ENCODE results near the gene ART5.
"Not testable (repeated sequence)": the region's sequence is repeated elsewhere in the genome, so short reads cannot be mapped to it uniquely, and the experiment has no call there.

ART5 gene

GRCh38 chr11:3645552-3645951 lies 3.8 kb upstream of the ART5 start:
- TF ChIP-seq CTCF (IDR thresholded peaks at IDR 0.05; ENCODE audit: low read depth, low read length) (no peak), POLR2A (IDR thresholded peaks at IDR 0.05; ENCODE audit: extremely low read depth, insufficient read length) (no peak)
- DNase-seq (ENCODE audit: low read depth): no peak
- no peak overlapping the region for H3K4me3 ChIP-seq (ENCODE audit: low read depth, low read length)

- peak; percentile 21 for DNase-seq (ENCODE audit: low read depth)
- TF ChIP-seq MYC (IDR thresholded peaks at IDR 0.05; ENCODE audit: low read depth, low read length): no peak
- H3K4me3 ChIP-seq (ENCODE audit: low read depth, low read length): no peak within 1 kb of the TSS
These were observed 3.0 kb upstream of the ART5 start, which contains the start of gene ART1 for GRCh38 chr11:3644817-3645235. ART1 (plus strand) TSS chr11:3645128; CDS start chr11:3659214, 14,086 bp downstream.

- H3K4me3 ChIP-seq (ENCODE audit: low read depth, low read length): not testable (repeated sequence)
These were observed 1.3 kb upstream of the ART5 start for GRCh38 chr11:3643102-3643546.

GRCh38 chr11:3642071-3642951 lies 519 bp upstream of the ART5 start:
- H3K4me3 ChIP-seq (ENCODE audit: low read depth, low read length): no peak overlapping the region
- peak; percentile 65 for DNase-seq (ENCODE audit: low read depth)
- TF ChIP-seq CTCF (IDR thresholded peaks at IDR 0.05; ENCODE audit: low read depth, low read length) (no peak), MAX (IDR thresholded peaks at IDR 0.05; ENCODE audit: low read depth, low read length) (no peak), POLR2A (IDR thresholded peaks at IDR 0.05; ENCODE audit: extremely low read depth, insufficient read length) (no peak), MYC (IDR thresholded peaks at IDR 0.05; ENCODE audit: low read depth, low read length) (no peak)

More at GRCh38 chr11:3643102-3643546, 1.3 kb upstream of the ART5 start:
- DNase-seq (ENCODE audit: low read depth): not testable (repeated sequence)

- TF ChIP-seq MAX (IDR thresholded peaks at IDR 0.05; ENCODE audit: low read depth, low read length): no peak
- no peak for TF ChIP-seq MYC (IDR thresholded peaks at IDR 0.05; ENCODE audit: low read depth, low read length)
- no peak for TF ChIP-seq CTCF (IDR thresholded peaks at IDR 0.05; ENCODE audit: low read depth, low read length)
- no peak for TF ChIP-seq POLR2A (IDR thresholded peaks at IDR 0.05; ENCODE audit: extremely low read depth, insufficient read length)
- DNase-seq (ENCODE audit: low read depth): no peak
- no peak overlapping the region for H3K4me3 ChIP-seq (ENCODE audit: low read depth, low read length)
These were observed 601 bp downstream of the ART5 start for GRCh38 chr11:3641191-3641590.

GRCh38 chr11:3639841-3640240 lies 2.0 kb downstream of the ART5 start:
- DNase-seq (ENCODE audit: low read depth): no peak
- H3K4me3 ChIP-seq (ENCODE audit: low read depth, low read length): no peak overlapping the region
- TF ChIP-seq MAX (IDR thresholded peaks at IDR 0.05; ENCODE audit: low read depth, low read length) (no peak), POLR2A (IDR thresholded peaks at IDR 0.05; ENCODE audit: extremely low read depth, insufficient read length) (no peak), MYC (IDR thresholded peaks at IDR 0.05; ENCODE audit: low read depth, low read length) (no peak), CTCF (IDR thresholded peaks at IDR 0.05; ENCODE audit: low read depth, low read length) (no peak)

- TF ChIP-seq CTCF (IDR thresholded peaks at IDR 0.05; ENCODE audit: low read depth, low read length): no peak
- no peak for TF ChIP-seq MAX (IDR thresholded peaks at IDR 0.05; ENCODE audit: low read depth, low read length)
- no peak for TF ChIP-seq MYC (IDR thresholded peaks at IDR 0.05; ENCODE audit: low read depth, low read length)
- no peak for TF ChIP-seq POLR2A (IDR thresholded peaks at IDR 0.05; ENCODE audit: extremely low read depth, insufficient read length)
- H3K4me3 ChIP-seq (ENCODE audit: low read depth, low read length): no peak overlapping the region
- DNase-seq (ENCODE audit: low read depth): no peak
These were observed 3.3 kb downstream of the ART5 start for GRCh38 chr11:3638513-3638912.

Measured in NB4 (cell line).